NK-92 treated with Interleukin-12 subunit alpha and Interleukin-12 subunit beta, amount 100 ng/mL, for 24 hours (cell line): ENCODE results near the gene ZNRD2.

Experiments used
- DNase-seq: peaks from one replicate; lab custom pipeline; 2025; lab: John Stamatoyannopoulos, UW

ZNRD2 gene

DNA sequence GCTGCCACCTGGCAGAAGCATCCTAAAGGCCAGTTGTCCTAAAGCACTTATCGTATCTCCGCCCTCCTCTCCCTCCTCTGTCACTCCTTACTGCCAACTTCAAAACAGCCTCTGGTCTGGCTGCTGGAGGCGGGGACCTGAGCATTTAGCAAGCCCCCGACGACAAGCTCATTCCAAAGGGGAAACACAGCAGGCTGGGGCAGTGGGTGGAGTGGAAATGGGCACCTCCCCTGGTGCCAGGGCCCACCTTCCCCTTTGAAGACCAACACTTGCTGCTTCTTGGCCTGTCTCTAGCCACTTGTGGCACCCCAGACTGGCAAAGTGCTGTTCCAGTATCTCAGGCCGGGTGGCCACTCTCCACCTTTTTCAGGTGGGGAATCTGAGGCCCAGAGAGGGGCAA, 40.1 kb downstream of the ZNRD2 start:
- DNase-seq: no peak

DNA sequence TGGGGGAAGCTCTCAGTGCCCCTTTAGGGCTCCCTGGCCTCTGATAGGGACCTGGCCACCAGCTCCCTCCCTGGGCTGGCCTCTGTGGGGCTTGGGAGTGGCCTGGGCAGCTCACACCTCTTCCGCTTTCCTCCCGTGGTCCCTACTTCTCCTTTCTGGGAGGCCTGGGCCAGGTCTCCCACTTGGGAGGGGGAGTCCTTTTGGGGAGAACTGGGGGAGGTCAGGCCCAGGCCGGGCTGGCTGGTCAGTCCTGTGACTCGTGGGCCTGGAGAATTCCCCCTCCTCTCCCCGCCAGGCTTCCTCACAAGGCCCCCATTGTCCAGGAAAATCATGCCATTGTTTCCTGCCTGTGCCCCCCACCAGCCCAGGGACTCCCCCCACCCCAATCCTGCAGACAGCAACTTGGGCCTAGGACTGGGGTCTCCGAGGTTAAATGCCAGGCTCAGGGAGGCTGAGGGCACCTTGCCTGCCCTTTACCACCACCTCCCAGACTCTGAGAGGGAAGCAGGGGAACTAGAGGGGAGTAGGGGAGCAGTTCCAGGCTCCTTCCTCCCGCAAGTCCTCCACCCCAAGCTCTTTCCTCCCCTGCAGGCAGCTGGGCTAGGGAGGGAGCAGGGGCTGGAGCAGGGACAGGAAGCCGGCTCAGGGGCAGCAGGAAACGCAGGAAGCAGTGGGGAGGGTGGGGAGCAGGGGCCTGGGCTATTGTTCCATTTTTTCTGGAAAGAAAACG, 40.9 kb downstream of the ZNRD2 start:
- DNase-seq: no peak

DNA sequence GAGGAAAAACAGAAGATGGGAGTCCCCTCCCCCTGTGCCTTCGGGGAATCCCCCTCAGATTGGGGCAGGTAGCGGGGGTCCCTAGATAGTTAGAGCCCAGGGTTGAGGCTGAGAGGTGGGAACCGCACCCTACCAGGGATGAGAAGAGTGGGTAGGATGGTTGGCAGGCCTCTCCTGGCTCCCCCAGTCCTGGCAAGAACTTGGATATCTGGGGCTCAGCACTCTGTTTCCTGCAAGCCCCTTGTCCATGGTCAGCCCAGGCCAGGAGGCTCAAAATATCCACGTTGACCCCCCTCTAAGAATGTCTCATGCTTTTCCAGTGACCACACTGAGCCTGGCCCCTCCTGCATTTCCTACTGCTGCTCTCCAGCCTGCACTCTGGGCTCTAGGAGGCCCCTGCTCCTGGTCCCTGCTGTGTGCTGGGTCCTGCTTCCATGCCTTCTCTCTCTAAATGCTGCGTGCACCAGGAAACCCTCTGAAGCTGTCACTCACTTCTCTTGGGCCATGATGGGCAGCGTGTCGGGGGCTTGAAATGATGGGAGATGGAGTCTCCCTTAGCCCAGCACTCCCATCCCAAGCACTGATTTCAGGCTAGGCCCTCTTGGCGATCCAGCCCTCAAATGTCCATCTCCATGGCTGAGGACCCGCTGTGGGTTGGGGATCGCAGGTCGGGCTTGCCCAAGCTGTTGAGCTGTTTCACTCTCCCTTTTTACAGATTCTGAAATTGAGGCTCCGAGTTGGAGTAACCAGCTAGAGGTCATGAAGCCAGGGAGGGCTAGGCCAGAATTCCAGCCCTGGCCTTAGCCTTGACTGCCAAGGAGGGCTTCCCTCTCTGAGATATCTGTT, 41.7 kb downstream of the ZNRD2 start:
- DNase-seq: no peak

DNA sequence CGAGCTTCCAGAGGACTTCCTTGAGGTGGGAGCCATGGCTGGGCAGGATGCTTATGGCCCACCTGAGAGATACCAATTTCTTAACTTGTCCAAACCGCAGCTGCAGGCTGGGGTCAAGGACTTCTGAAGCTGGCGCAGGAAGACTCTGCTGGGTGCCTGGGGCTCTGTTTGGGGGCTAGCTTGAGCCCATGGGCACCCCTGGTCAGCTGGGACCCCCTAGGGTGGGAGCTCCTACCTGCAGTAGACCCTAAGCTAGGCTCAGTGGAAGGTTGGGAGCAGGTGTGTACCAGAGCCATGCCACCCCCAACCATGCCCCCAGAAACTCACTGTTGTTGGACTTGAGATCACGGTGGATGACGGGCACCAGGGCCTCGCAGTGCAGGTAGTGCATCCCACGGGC, 42.4 kb downstream of the ZNRD2 start:
- no peak for DNase-seq

DNA sequence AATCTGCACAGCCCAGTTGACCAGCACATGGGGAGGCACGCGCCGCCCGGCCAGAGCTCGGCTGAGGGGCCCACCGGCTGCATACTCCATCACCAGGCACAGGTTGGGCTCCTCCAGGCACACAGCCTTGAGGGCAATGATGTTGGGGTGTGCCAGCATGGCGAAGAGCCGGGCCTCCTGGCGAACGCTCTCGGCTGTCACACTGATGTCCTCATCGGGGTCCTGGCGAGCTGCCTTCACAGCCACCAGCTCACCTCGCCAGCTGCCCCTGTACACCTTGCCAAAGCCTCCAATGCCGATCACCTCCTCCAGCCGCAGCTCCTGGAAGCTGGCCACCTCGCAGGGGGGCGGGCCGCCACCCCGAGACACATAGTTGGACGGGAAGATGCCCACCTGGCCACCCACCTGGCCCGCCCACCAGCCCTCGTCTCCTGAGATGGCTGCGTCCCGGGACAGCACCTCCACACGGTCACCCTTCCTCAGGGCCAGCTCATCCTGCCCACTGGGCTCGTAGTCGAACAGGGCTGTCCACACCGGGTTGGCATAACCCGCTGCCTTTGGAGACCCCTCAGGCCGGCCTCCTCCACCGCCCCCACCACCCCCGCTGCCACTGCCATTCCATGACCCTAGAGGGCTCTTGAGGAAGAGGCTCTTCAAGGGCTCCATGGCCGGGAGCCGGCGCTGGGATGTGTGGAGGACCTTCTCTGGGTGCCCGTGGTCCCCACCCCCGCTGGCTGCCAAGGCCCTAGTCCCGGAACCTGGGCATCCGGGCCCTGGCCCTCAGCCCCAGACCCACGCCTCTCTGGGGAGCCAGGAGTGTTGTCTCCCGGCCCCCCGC, 43.0 kb downstream of the ZNRD2 start:
- no peak for DNase-seq

DNA sequence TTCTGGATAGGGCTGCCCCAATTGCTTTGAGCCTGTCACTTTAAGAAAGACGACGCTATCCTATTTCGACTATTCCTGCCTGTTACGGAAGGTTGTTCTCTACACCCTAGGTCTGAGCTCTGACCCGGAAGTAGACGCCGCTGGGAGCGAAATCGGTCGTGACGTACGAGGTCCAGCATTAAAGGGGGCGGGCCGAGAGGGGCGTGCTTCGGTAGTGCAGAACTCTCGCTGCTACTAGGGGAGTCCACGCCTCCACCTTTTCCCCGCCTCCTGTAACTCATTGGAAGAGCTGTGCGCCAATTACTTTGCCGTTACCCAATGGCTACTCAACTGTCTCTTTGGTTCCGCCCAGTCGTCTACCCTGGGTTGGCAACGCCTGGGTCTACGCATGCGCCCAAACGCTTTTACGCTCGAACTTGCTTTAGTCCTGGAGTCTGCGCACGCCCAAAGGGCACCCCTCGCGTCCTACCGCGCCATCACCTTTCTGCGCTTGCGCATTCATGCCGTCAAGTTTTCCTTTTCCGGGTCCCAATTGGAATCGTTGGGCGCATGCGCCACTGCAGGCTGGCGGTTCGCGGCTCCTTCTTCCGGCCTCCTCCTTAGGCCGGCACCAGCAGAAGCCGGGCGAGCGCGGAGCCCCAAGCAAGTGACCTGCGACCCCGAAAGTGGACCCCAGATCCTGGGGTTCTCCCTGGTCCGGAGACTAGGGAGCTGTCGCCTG, 45.1 kb downstream of the ZNRD2 start, which contains the start of gene PCNX3:
Gene PCNX3 (plus strand): TSS at position 548 of the 721 bp plus-strand sequence. CDS start 536 bp downstream, outside the sequence.
- DNase-seq: peak; percentile 100

DNA sequence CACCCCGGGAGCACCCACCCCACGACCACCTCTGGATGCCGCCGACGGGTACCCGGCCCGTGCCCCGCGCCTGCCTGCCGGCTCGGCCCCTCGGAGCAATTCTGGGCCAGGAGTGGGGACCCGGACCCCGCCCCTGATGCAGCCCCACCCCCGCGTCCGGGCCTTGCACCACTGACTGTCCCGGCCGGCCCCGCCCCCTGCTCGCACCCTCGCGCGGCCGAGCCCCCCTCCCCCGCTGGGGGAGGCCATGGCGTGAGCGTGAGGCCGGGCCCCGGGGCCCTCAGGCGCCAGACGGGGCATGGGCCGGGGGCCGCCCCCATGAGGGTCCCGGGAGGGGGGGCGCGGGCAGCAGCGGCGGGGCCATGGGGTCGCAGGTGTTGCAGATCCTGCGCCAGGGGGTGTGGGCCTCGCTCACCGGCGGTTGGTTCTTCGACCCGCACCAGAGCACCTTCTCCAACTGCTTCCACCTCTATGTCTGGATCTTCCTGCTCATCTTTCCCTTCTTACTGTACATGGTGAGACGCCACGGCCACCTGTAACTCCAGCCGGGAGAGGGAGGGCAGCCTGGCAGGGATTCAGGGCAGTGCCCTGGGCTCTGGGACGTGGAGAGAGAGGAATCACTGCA, 45.8 kb downstream of the ZNRD2 start:
- DNase-seq: peak; percentile 85

DNA sequence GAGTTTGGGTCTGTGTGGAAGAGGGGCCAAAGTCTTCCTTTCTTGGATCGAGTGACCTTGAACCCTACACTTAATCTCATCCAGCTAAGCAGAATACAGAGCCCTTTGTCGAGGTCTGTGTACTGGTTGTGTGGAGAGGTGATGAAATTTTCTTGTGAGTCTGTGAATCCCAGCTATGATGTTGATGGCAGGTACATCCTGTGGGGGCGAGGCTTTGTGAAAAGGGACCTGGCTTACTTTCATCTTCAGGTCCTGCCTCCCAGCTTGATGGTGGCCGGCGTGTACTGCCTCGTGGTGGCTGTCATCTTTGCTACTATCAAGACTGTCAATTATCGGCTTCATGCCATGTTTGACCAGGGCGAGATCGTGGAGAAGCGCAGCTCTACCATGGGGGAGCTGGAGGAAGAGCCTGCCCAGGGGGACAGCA, 46.3 kb downstream of the ZNRD2 start:
- peak; percentile 25 for DNase-seq

DNA sequence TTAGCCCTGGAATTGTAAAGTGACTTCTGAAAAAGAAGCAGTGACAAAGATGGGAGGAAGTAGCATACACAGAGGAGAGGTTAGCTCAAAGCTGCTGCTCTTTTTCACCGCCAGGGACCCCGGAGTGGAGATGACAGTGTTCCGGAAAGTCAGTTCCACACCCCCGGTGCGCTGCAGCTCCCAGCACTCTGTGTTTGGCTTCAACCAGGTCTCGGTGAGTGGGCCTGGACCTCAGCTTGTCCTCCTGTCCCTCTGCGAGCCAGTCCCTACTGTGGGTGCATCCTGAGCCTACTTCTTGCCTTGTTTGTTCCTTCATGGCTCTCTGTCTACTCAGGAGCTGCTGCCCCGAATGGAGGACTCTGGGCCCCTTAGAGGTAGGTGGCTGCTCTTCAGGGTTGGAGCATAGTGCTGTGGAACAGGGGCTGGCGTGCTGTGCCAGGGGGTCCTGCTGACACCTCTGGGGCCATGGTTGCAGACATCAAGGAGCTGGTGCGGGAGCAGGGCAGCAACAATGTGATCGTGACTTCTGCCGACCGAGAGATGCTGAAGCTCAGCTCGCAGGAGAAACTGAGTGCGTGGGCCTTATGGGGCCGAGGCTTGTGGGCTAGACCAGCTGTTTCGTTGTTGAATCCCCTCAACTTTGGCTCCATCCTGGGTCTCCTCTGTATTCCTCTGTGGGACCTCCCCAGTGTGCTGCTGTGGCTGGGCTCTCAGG, 47.0 kb downstream of the ZNRD2 start:
- DNase-seq: no peak

DNA sequence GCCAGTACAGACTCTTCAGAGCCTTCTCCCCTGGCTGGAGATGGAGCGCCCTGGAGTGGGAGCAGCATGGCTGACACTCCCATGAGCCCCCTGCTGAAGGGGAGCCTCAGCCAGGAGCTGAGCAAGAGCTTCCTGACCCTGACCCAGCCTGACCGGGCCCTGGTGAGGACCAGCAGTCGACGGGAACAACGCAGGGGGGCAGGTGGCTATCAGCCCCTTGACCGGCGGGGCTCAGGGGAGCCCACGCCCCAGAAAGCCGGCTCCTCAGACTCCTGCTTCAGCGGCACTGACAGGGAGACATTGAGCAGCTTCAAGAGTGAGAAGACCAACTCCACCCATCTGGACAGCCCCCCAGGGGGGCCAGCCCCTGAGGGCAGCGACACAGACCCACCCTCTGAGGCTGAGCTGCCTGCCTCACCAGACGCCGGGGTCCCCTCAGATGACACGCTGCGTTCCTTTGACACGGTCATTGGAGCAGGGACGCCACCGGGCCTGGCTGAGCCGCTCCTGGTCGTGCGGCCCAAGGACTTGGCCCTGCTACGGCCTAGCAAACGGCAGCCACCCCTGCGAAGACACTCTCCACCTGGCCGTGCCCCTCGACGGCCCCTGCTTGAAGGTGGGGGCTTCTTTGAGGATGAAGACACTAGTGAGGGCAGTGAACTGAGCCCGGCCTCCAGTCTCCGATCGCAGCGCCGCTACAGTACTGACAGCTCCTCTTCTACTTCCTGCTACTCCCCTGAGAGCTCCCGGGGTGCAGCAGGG, 47.9 kb downstream of the ZNRD2 start:
- no peak for DNase-seq

DNA sequence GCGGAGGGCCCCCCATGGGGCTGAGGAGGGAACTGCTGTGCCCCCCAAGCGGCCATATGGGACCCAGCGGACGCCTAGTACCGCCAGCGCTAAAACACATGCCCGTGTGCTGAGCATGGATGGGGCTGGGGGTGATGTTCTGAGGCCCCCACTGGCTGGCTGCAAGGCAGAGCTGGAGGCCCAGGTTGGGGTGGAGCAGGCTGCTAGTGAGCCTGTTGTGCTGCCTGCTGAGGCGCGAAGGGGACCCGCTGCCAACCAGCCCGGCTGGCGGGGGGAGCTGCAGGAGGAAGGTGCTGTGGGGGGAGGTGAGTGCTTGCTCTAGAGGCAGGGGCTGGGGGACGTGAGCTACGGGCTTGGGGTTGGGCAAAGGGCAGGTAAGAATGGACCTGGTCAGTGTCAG, 48.5 kb downstream of the ZNRD2 start:
- no peak for DNase-seq

DNA sequence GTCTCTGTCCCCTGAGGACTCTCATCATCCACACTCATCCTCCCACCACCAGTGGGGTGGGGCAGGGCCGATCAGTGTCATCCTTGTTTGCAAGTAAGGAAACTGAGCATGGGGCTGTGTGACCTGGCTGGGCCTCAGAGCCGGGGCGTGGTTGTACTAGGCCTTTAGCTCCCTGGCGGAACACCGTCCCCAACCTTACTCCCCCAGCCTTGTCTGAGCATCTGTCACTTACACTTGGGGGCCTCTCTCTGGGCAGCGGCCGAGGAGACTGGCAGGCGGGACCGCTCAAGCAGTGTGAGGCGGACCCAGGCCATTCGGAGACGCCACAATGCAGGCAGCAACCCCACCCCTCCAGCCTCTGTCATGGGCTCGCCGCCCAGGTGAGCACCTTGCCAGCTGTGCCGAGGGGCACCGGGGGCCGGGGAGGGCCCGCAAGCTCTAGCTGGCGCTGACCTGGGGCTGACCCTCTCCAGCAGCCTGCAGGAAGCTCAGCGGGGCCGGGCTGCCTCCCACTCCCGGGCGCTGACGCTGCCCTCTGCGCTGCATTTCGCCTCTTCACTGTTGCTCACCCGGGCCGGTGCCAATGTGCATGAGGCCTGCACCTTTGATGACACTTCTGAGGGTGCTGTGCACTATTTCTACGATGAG, 49.1 kb downstream of the ZNRD2 start:
- no peak for DNase-seq

DNA sequence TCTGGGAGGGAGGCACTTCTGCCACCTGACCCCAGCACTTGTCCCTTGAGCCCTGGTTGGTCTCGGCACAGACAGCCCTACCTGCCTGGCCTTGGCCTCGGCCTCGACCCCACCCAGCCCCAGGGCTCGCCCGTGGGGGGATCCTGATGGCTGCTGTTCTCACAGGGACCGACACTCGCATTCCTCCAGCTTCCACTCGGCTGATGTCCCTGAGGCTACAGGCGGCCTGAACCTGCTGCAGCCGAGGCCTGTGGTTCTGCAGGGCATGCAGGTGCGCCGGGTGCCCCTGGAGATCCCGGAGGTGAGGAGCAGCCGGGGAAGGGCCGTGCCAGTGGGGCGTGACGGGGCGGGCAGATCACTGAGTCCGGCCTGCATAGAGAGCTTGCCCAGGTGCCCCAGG, 50.4 kb downstream of the ZNRD2 start:
- no peak for DNase-seq

DNA sequence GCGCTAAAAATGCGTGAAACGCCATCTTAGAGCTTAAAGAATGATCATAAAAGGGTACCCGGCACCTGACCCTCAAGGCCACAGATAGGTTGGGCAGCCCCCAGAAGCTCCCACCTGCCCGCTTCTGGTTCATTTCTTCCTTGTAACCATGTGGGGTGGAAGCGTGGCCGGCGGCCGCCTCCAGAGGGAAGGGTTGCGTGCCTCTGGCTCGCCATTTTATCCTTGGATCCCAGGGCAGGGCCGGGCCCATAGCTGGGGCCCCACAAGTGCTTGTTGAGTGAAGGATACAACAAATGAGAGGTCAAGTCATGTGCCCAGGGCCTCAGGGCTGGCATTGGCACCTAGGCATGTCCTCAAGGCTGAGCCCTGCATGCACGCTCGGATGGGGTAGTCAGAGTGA, 51.2 kb downstream of the ZNRD2 start:
- DNase-seq: no peak
